PFSK-1 (cell line): Measurements from ENCODE around the gene ARID4B.

ENCODE experiments used
- FOXP2 ChIP-seq: optimal IDR thresholded peaks from 2 replicates; pipeline ENCODE3; 2011; ENCODE audit warnings: borderline replicate concordance, control low read depth, inconsistent platforms; ENCODE audit not compliant: insufficient read depth; ENCODE audit errors: extremely low read length, extremely low read depth
- POLR2AphosphoS5 ChIP-seq: IDR thresholded peaks from 2 replicates; pipeline ENCODE4 v1.6.1; 2012; ENCODE audit warnings: low read depth, mild to moderate bottlenecking, control low read depth, low read length, moderate library complexity
- REST ChIP-seq, 2 experiments: IDR thresholded peaks; 2 replicates each; pipeline versions ENCODE4 v1.6.1 to v1.8.0; 2011 to 2012; ENCODE audit warnings: low read depth in 2 of 2, low read length in 2 of 2, control low read depth in 1 of 2, inconsistent platforms in 1 of 2, mild to moderate bottlenecking in 1 of 2, moderate library complexity in 1 of 2; ENCODE audit not compliant: insufficient read depth in 1 of 2
- SIN3A ChIP-seq: IDR thresholded peaks from 2 replicates; pipeline ENCODE4 v1.6.1; 2012; ENCODE audit warnings: mild to moderate bottlenecking, low read length, moderate library complexity, borderline replicate concordance; ENCODE audit not compliant: insufficient read depth
- TAF1 ChIP-seq: IDR thresholded peaks from 2 replicates; pipeline ENCODE4 v1.6.1; 2012; ENCODE audit warnings: low read length, control low read depth, borderline replicate concordance; ENCODE audit not compliant: insufficient read depth

- TF ChIP-seq TAF1 (no peak), FOXP2 (no peak), SIN3A (no peak), POLR2AphosphoS5 (no peak), REST (IDR thresholded peaks at IDR 0.05; ENCODE audit: insufficient read depth in 1 of 2, low read depth in 2 of 2, low read length in 2 of 2) (no peak)
Observed at GRCh38 chr1:235277709-235278108, 50.3 kb downstream of the ARID4B start.
